HTERT RPE-1 (cell line): Measurements from ENCODE around the gene CFAP299.
"Not testable (repeated sequence)": the region's sequence is repeated elsewhere in the genome, so short reads cannot be mapped to it uniquely, and the experiment has no call there.

Experiments
- in situ Hi-C: fragments of 300-500 bp; cut with MboI; formaldehyde crosslinking; loops from 4 replicates; pipeline ENCODE4 v1.14.3; 2020; ENCODE audit warnings: low sequenced_read_pairs

The CFAP299 gene

GRCh38 chr4:80438016-80438415 is 102.5 kb downstream of the CFAP299 start:
- in situ Hi-C loops, result no loop called here

DNA sequence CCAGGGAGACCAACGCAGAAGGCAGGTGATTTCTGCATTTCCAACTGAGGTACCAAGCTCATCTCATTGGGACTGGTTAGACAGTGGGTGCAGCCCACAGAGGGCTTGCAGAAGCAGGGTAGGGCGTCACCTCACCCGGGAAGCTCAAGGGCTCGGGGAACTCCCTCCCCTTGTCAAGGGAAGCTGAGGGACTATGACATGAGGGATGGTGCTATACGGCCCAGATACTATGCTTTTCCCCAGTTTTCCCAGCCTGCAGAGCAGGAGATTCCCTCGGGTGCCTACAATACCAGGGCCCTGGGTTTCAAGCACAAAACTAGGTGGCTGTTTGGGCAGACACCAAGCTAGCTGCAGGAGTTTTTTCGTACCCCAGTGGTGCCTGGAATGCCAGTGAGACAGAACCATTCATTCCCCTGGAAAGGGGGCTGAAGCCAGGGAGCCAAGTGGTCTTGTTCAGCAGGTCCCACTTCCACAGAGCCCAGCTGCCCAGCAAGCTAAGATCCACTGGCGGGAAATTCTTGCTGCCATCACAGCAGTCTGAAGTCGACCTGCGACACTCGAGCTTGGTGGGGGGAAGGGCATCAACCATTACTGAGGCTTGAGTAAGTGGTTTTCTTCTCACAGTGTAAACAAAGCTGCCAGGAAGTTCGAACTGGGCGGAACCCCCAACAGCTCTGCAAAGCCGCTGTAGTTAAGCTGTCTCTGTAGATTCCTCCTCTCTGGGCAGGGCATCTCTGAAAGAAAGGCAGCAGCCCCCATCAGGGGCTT is 103.9 kb downstream of the CFAP299 start:
- in situ Hi-C loops, result not testable (repeated sequence)

DNA sequence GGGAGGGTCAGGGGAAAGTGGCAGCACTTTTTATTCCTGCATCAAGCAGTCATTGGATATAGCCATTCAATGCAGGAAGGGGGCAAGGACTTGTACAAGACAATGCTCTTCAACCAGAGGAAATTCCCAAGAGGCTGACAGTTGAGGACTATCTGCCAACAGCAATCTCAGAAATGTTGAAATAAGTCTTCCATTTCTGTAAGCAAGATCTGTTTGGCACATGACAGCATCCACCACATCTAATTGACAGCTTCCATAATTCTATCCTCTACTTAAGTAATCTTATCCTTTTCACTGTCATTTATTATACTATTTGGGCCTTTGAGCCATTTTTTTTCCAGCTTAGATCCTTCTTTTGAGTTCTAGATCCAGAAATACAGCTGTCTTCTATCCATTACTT is 110.7 kb downstream of the CFAP299 start:
- in situ Hi-C loops, result no loop called here

GRCh38 chr4:80446664-80447063 is 111.1 kb downstream of the CFAP299 start:
- in situ Hi-C loops, result no loop called here

DNA sequence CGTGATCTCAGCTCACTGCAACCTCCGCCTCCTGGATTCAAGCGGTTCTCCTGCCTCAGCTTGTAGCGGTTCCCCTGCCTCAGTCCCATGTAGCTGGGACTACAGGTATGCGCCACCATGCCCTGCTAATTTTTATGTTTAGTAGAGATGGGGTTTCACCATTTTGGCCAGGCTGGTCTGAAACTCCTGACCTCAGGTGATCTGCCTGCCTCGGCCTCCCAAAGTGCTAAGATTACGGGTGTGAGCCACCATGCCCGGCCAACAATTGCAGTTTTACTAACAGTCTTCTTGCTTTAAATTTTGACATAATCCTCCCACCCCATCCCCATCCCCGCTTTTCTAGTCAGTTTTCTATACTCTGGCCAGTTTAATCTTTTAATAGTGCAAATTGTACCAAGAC is 112.0 kb downstream of the CFAP299 start:
- in situ Hi-C loops, result no loop called here

DNA sequence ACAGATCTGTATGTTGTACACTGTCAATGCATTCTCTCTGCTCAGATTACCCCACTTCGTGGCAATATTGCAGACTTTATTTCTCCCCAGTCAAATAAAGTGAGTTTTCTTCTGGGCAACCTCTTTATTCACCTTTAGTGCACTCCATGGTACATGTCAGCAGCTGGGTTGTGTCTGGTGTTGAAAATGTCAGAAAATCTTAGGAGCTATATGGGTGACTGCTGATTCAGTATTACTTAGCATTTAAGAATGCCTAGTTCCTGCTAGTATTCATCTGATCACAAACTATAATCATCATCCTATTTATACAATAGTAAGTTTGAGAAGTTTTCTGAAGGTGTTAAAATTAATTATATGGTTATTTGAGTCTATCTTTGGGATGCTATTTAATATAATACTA is 112.5 kb downstream of the CFAP299 start:
- in situ Hi-C loops, result no loop called here

GRCh38 chr4:80452055-80452454 is 116.5 kb downstream of the CFAP299 start:
- in situ Hi-C loops, result no loop called here

DNA sequence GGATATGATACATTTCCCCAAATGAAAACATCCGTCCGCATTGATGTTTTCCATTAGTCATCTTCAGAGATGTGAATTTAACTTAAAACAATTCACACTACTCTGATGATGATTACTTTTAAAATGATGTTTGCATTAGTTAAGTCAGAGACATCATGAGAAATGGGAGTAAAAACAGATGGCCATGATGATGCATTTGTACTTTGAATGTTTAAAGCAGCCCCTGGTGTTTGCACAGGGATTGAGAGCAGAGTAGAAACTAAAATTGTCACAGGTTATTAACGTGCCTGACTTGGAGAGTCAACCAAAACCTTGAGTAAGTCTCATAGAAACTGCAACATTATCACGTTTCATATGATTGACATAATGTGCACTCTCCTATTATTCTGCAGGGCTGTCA is 117.2 kb downstream of the CFAP299 start:
- in situ Hi-C loops, result no loop called here

DNA sequence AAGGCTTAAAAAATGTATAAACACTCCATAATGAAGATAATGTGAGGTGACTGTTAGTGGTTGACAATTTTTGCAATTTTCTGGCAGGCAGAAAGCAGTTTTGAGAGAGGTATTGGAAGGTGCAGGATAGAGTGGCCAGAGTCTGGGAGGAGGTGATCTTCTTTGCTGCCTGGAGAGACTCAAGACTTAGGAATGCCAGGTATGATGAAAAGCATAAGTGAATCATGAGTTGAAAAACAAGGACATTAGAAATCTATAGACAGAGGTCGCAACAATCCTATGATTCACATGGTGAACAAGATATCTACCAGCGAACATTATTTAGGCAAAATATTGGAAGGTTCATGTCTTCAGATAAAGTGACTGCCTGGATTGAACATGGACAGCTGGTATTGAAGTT is 118.5 kb downstream of the CFAP299 start:
- in situ Hi-C loops, result no loop called here

DNA sequence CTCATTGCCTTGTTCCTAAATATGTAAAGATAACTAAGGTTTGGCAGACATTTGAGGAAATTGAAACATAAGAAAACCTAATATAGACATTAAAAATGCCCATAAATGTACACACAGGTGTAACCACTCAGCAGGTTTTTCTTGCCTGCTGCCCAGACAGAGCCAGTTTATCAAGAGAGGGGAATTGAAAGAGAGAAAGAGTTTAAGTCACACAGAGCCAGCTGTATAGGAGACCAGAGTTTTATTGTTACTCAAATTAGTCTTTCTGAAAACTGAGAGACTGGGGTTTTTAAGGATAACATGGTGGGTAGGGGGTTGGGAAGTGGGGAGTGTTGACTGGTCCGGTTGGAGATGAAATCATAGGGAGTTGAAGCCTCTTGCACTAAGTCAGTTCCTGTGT is 119.0 kb downstream of the CFAP299 start:
- in situ Hi-C loops, result no loop called here

GRCh38 chr4:80459918-80460473 is 124.5 kb downstream of the CFAP299 start:
- in situ Hi-C loops, result no loop called here

DNA sequence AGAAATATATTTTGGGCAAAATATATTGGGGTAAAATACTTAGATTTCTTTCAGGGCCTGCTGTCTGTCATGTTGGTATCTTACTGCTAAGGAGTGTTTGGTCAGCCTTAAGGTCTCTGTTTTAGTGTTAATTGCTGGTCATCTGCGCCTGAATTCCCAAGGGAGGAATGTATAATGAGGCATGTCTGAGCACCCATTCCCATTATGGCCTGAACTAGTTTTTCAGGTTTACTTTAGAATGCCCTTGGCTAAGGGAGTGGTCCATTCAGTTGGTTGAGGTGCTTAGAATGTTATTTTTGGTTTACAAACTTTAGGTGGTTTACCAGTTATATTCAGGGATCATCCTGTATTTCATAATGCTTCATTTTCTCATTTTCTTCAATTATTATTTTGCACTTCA is 125.9 kb downstream of the CFAP299 start:
- in situ Hi-C loops, result no loop called here

- in situ Hi-C loops, result no loop called here
Measured at GRCh38 chr4:80462621-80463091, 127.1 kb downstream of the CFAP299 start.

- in situ Hi-C loops, result no loop called here
Measured at GRCh38 chr4:80463509-80463908, 128.0 kb downstream of the CFAP299 start.

DNA sequence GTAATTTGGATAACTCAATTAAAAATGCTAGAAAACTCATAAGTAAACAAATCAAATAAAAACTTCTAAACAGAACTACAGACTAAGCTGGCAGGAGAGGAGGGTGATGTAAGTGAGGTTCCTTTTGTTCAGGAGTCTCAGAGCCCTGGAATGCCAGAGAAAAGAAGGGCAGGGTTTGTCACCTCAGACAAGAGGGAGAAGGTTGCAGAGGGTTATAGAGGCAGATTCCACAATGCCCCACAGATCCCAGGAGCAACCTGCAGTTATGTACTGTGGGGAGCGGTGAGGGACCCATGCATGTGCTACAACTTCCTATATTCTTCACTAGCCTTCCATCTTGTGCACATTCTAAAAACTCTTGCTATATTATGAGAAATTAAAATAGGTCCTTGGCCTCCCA is 129.7 kb downstream of the CFAP299 start:
- in situ Hi-C loops, result no loop called here

DNA sequence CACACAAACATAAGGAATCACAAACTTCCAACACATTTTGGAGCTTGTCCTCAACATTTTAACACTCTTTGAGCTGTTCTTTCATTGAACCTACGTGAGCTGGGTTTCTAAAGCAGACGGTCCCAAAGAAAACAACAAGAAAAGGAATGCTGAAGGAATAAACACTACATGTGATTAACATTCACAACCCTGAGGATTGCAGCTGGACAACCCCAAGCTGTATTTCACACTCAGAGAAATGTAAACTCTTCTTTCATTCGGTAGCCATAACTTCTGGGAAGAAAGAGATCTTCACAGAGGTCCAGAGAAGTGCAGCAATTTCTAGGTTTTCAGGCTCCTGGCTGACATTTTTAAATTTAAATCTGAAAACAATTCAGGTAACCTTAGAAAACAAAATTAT is 130.2 kb downstream of the CFAP299 start:
- in situ Hi-C loops, result no loop called here

GRCh38 chr4:80466618-80467017 is 131.1 kb downstream of the CFAP299 start:
- in situ Hi-C loops, result no loop called here

DNA sequence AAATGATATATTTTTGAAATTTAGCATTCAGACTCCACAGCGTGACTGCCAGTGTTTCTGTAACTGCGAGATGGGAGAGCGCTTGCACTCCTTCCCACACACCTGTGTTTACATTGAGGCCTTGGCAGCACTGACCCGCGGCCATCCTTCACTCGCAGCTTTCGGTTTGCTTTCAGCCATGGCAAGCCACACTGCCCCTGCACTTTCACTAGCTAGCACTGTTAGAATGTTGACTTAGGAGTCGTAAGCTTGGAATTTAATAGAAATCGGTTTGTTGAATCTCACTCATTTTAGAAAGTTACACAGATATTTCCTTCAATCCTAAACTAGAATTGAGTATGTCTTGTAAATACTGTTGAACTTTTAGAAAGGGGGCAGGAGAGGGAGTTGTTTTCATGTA is 136.2 kb downstream of the CFAP299 start:
- in situ Hi-C loops, result no loop called here

- in situ Hi-C loops, result no loop called here
Measured at GRCh38 chr4:80475236-80475635, 139.7 kb downstream of the CFAP299 start.

DNA sequence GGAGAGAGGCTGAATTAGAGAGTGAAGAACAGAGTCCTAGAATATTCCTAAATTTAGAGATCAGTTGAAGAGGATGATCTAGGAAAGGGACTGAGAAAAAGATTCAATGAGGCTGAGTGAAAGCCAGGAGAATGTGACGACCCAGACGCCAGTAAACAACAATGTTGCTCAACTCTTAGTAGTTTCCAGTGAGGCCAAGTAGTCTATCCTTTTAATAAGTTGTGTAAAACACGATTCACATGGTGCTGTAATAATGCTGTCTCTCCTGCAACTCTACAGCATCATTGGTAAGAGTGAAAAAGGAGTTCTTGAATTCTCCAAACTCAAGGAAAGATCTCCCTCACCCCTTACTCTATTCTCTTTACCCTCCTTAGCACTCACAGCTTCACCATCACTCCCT is 140.3 kb downstream of the CFAP299 start:
- in situ Hi-C loops, result no loop called here

GRCh38 chr4:80484712-80485111 is 149.2 kb downstream of the CFAP299 start:
- in situ Hi-C loops, result no loop called here

DNA sequence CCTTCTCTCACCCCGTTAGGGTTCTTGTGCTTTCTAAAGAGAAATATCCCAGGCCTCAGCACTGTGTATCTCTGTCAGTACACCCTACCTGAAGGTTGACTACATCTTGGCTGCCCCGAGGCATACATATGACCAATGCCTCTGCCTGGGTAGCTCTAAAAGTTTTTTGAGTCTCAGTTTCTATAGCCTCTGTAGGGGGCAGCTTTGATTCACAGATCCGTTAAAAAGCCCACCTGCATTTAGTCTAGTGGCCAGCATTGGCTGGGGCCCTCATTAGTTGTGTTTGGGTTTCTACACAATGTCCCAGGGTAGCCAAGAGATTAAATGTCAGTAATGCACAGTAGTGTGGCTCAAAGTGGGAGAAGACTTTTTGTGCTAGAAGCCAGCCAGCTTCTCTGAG is 151.1 kb downstream of the CFAP299 start:
- in situ Hi-C loops, result no loop called here

- in situ Hi-C loops, result no loop called here
Measured at GRCh38 chr4:80489798-80490197, 154.3 kb downstream of the CFAP299 start.
